IMR-90 (cell line): ENCODE measurements around the gene HIVEP3. TPM values are rescaled to one million over a fixed set of nuclear protein-coding genes. Genes with fewer than 3 reads are reported as not detected.

Source experiments
- ATAC-seq: fragments of 200-7000 bp; cut with Tn5 transposase; 2 replicates; pipeline ENCODE4 v1.9.1; 2020; ENCODE audit warnings: low read depth, mild to moderate bottlenecking, moderate library complexity
- BruUV-seq: library from RNA; stranded (reverse); fragments of 400-500 nt; replicated peaks from 2 replicates; lab custom pipeline; 2021; lab: Mats Ljungman, UMichigan
- CTCF ChIA-PET: fragments of 300-600 bp; formaldehyde crosslinking; extraction: SDS; loops from one replicate; lab custom pipeline; 2021; ENCODE audit warnings: antibody characterized with exemption; lab: Yijun Ruan, JAX
- POLR2A ChIA-PET: fragments of 300-600 bp; sonication (Branson Sonifier 250); formaldehyde crosslinking; loops from one replicate; lab custom pipeline; 2022; ENCODE audit warnings: antibody characterized with exemption; ENCODE audit not compliant: unreplicated experiment; lab: Charles Lee
- DNase-seq: peaks from one replicate; pipeline ENCODE4 v3.0.0; 2013
- H2AFZ ChIP-seq: replicated peaks from 2 replicates; pipeline ENCODE3; 2013; ENCODE audit warnings: low read length, mild to moderate bottlenecking; ENCODE audit not compliant: poor library complexity
- H2AK5ac ChIP-seq: 2 replicates; pipeline ENCODE4 v1.6.1; 2013; ENCODE audit warnings: low read depth, low read length, inconsistent platforms
- H2AK9ac ChIP-seq: replicated peaks from 2 replicates; pipeline ENCODE3; 2013; ENCODE audit warnings: mild to moderate bottlenecking, low read depth, low read length, moderate library complexity; ENCODE audit not compliant: poor library complexity
- H2BK120ac ChIP-seq: 2 replicates; pipeline ENCODE4 v1.6.1; 2013; ENCODE audit warnings: low read depth, low read length, inconsistent platforms
- H2BK15ac ChIP-seq: 3 replicates; pipeline ENCODE4 v1.6.1; 2013; ENCODE audit warnings: low read depth, low read length, inconsistent platforms
- H2BK20ac ChIP-seq: 2 replicates; pipeline ENCODE4 v1.6.1; 2013; ENCODE audit warnings: low read depth, mild to moderate bottlenecking, inconsistent platforms, low read length, moderate library complexity
- H2BK5ac ChIP-seq: 2 replicates; pipeline ENCODE4 v1.6.1; 2013; ENCODE audit warnings: mild to moderate bottlenecking, low read depth, low read length, inconsistent platforms; ENCODE audit not compliant: poor library complexity, severe bottlenecking
- H3K14ac ChIP-seq: replicated peaks from 2 replicates; pipeline ENCODE4 v1.6.1; 2013; ENCODE audit warnings: low read depth, low read length, inconsistent platforms
- H3K18ac ChIP-seq: 2 replicates; pipeline ENCODE4 v1.6.1; 2013; ENCODE audit warnings: low read depth, low read length, control low read depth
- H3K23ac ChIP-seq: 2 replicates; pipeline ENCODE4 v1.6.1; 2013; ENCODE audit warnings: low read depth, low read length, inconsistent platforms
- H3K27ac ChIP-seq: 2 replicates; pipeline ENCODE4 v1.5.1; 2013; ENCODE audit warnings: mild to moderate bottlenecking, control low read depth, low read length; ENCODE audit not compliant: insufficient read depth
- H3K27me3 ChIP-seq: 2 replicates; pipeline ENCODE4 v1.6.1; 2013; ENCODE audit warnings: low read length; ENCODE audit not compliant: control insufficient read depth, insufficient read depth
- H3K36me3 ChIP-seq: 2 replicates; pipeline ENCODE4 v1.6.1; 2013; ENCODE audit warnings: low read length, mixed read lengths; ENCODE audit not compliant: control insufficient read depth, insufficient read depth
- H3K4ac ChIP-seq: 2 replicates; pipeline ENCODE4 v1.6.1; 2013; ENCODE audit warnings: low read depth, low read length, inconsistent platforms
- H3K4me1 ChIP-seq: 2 replicates; pipeline ENCODE4 v1.6.1; 2013; ENCODE audit warnings: low read length, mixed read lengths; ENCODE audit not compliant: control insufficient read depth, insufficient read depth
- H3K4me2 ChIP-seq: 2 replicates; pipeline ENCODE4 v1.6.1; 2013; ENCODE audit warnings: low read depth, mild to moderate bottlenecking, control low read depth, low read length, moderate library complexity
- H3K4me3 ChIP-seq: 2 replicates; pipeline ENCODE4 v1.5.1; 2013; ENCODE audit warnings: low read depth, mild to moderate bottlenecking, control low read depth, low read length, moderate library complexity; ENCODE audit not compliant: insufficient read depth
- H3K56ac ChIP-seq: 2 replicates; pipeline ENCODE4 v1.6.1; 2013; ENCODE audit warnings: low read length, inconsistent platforms; ENCODE audit not compliant: insufficient read depth; ENCODE audit errors: extremely low read depth
- H3K79me1 ChIP-seq, 2 experiments: 2 replicates each; pipeline ENCODE4 v1.6.1; 2013; ENCODE audit warnings: low read length in 2 of 2, inconsistent platforms in 1 of 2, low read depth in 1 of 2
- H3K9ac ChIP-seq: 2 replicates; pipeline ENCODE4 v1.6.1; 2013; ENCODE audit warnings: low read depth, low read length, control low read depth
- H3K9me1 ChIP-seq: 2 replicates; pipeline ENCODE4 v1.6.1; 2013; ENCODE audit warnings: low read length, inconsistent platforms; ENCODE audit not compliant: insufficient read depth
- H3K9me3 ChIP-seq: 2 replicates; pipeline ENCODE4 v1.6.1; 2013; ENCODE audit warnings: low read length; ENCODE audit not compliant: control insufficient read depth, insufficient read depth
- H4K20me1 ChIP-seq: 2 replicates; pipeline ENCODE4 v1.6.1; 2013; ENCODE audit warnings: low read length, inconsistent platforms; ENCODE audit not compliant: insufficient read depth
- H4K5ac ChIP-seq: 2 replicates; pipeline ENCODE4 v1.6.1; 2013; ENCODE audit warnings: mild to moderate bottlenecking, low read depth, low read length, control low read depth
- H4K8ac ChIP-seq, 2 experiments: 2 replicates each; pipeline ENCODE4 v1.6.1; 2013; ENCODE audit warnings: low read depth in 2 of 2, low read length in 2 of 2, control low read depth in 1 of 2, inconsistent platforms in 1 of 2
- H4K91ac ChIP-seq: 2 replicates; pipeline ENCODE4 v1.6.1; 2013; ENCODE audit warnings: low read depth, low read length, inconsistent platforms; ENCODE audit not compliant: insufficient read depth
- CEBPB ChIP-seq: IDR thresholded peaks from 2 replicates; pipeline ENCODE4 v1.6.1; 2012; ENCODE audit warnings: low read depth, low read length, improper control_type of control experiment
- FOS ChIP-seq: fragments of 150-350 bp; IDR thresholded peaks from 2 replicates; pipeline ENCODE4 v1.6.1; 2016; ENCODE audit warnings: low read depth, low read length
- MXI1 ChIP-seq: IDR thresholded peaks from 2 replicates; pipeline ENCODE4 v1.6.1; 2012; ENCODE audit warnings: low read depth, mild to moderate bottlenecking, low read length, moderate library complexity, borderline replicate concordance
- RAD21 ChIP-seq: IDR thresholded peaks from 2 replicates; pipeline ENCODE4 v1.6.1; 2012; ENCODE audit warnings: low read length, improper control_type of control experiment
- RFX5 ChIP-seq: IDR thresholded peaks from 2 replicates; pipeline ENCODE4 v1.8.0; 2012; ENCODE audit warnings: low read depth, mild to moderate bottlenecking, low read length, moderate library complexity
- USF2 ChIP-seq: fragments of 150-350 bp; IDR thresholded peaks from 2 replicates; pipeline ENCODE4 v1.6.1; 2017; ENCODE audit warnings: mild to moderate bottlenecking, antibody characterized with exemption, low read length, low read depth
- WGBS, 2 experiments: methylation state at CpG; one replicate each; pipeline versions ENCODE4 v1.1.5 to v1.1.7; 2013; ENCODE audit warnings: missing lambda C conversion rate in 2 of 2; ENCODE audit not compliant: insufficient read length in 1 of 2; ENCODE audit errors: extremely low coverage in 2 of 2; 5-methylcytosine and 5-hydroxymethylcytosine counted together
- dilution Hi-C: fragments of 300-500 bp; cut with HindIII; formaldehyde crosslinking; loops from one replicate; pipeline ENCODE4 v1.14.3; 2018; ENCODE audit warnings: low sequenced_read_pairs; ENCODE audit not compliant: unreplicated experiment
- in situ Hi-C: fragments of 300-500 bp; cut with MboI; formaldehyde crosslinking; loops from 3 replicates; pipeline ENCODE4 v1.14.3; 2019; ENCODE audit warnings: low sequenced_read_pairs, inconsistent platforms, mixed read lengths
- intact Hi-C: fragments of 100-400 bp; cut with micrococcal nuclease; formaldehyde crosslinking; loops from 2 replicates; pipeline ENCODE4 v1.10.0; 2022
- polyA plus RNA-seq, 3 experiments: library from polyadenylated mRNA; depleted of rRNA; stranded (reverse); fragments of >200 nt; gene quantifications; 2 replicates each; pipeline ENCODE4 v1.2.3, GENCODE V29; 2012; ENCODE audit warnings: low replicate concordance in 1 of 3
- total RNA-seq: library from RNA; depleted of rRNA; stranded (reverse); fragments of >200 nt; gene quantifications from 2 replicates; pipeline ENCODE4 v1.2.3, GENCODE V29; 2012
- TF ChIP-seq, protein P1 (sequence below): conservative IDR thresholded peaks from 2 replicates; pipeline ENCODE4 v1.5.1; 2012; ENCODE audit warnings: mild to moderate bottlenecking, low read depth, low read length, improper control_type of control experiment

Gene HIVEP3
- total and polyA plus RNA-seq, 2 of the 4 experiments (the other 2 are of a cell fraction): 1.4 to 4.0 TPM

DNA sequence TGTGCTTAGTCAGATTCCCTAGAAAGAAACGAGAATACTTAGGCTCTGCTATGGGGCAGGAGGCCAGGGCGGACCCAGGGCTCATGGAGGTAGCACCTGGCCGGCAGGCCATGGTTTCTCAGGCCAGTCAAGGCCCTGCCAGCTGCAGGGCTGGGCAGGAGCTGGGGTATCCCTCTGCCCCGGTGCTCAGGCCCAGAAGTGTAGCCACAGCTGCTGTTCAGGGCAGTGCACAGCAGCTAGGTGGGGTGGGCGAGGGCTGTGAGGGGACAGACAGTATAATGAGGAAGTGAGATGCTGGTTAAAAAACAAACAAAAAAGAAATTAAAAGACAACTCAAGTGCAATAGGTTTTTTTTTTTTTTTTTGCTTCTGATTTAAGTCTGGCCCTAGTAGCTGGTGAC, 400.3 kb downstream of the HIVEP3 start:
- H2AK5ac ChIP-seq: no peak overlapping the region
- H3K9ac ChIP-seq: no peak overlapping the region
- no peak overlapping the region for H3K4me3 ChIP-seq
- no peak overlapping the region for H3K56ac ChIP-seq
- H3K27ac ChIP-seq: no peak overlapping the region
- dilution Hi-C loops (no loop called here), intact Hi-C loops (loop anchor here (5.0 kb wide), 1 partner anchor 279 kb away; no protein-coding TSS in a partner anchor), in situ Hi-C loops (no loop called here)
- no peaks in the 10 kb centered on the region for H3K9me3 ChIP-seq
- ChIA-PET POLR2A (interaction anchor here (0.7 kb wide), 1 partner anchor 52 kb away, joined by 4 read pairs; no protein-coding TSS in a partner anchor), CTCF (interaction anchor here (0.7 kb wide), 1 partner anchor 95 kb away, joined by 9 read pairs; no protein-coding TSS in a partner anchor)
- no peak overlapping the region for H2AK9ac ChIP-seq
- ATAC-seq: no peak
- H3K18ac ChIP-seq: no peak overlapping the region
- no peak overlapping the region for H2BK5ac ChIP-seq
- no peaks in the 10 kb centered on the region for H3K27me3 ChIP-seq
- no peaks in the 10 kb centered on the region; the same call in 1 of the 2 replicates for H3K9me1 ChIP-seq
- H3K4ac ChIP-seq: no peak overlapping the region
- no peak for DNase-seq
- H3K23ac ChIP-seq: no peak overlapping the region
- H2AFZ ChIP-seq: no peak overlapping the region
- no peak overlapping the region for H4K8ac ChIP-seq
- TF ChIP-seq RFX5: no peak
- TF ChIP-seq FOS: no peak
- no peak for TF ChIP-seq RAD21
- TF ChIP-seq, protein P1, sequence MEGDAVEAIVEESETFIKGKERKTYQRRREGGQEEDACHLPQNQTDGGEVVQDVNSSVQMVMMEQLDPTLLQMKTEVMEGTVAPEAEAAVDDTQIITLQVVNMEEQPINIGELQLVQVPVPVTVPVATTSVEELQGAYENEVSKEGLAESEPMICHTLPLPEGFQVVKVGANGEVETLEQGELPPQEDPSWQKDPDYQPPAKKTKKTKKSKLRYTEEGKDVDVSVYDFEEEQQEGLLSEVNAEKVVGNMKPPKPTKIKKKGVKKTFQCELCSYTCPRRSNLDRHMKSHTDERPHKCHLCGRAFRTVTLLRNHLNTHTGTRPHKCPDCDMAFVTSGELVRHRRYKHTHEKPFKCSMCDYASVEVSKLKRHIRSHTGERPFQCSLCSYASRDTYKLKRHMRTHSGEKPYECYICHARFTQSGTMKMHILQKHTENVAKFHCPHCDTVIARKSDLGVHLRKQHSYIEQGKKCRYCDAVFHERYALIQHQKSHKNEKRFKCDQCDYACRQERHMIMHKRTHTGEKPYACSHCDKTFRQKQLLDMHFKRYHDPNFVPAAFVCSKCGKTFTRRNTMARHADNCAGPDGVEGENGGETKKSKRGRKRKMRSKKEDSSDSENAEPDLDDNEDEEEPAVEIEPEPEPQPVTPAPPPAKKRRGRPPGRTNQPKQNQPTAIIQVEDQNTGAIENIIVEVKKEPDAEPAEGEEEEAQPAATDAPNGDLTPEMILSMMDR: no peak
- TF ChIP-seq CEBPB: no peak
- no peak for TF ChIP-seq USF2
- no peak for TF ChIP-seq MXI1
- no peak overlapping the region for H4K5ac ChIP-seq
- H3K4me2 ChIP-seq: no peak overlapping the region
- no TSS peak for BruUV-seq
- no peak overlapping the region for H2BK20ac ChIP-seq
- no peak overlapping the region for H2BK15ac ChIP-seq
- H3K14ac ChIP-seq: no peak overlapping the region
- H3K79me1 ChIP-seq: no peaks in the 10 kb centered on the region
- H3K36me3 ChIP-seq: no peaks in the 10 kb centered on the region
- H3K4me1 ChIP-seq: peaks cover 3% of the 10 kb centered on the region; the same call in 1 of the 2 replicates
- H4K91ac ChIP-seq: no peak overlapping the region
- no peaks in the 10 kb centered on the region for H4K20me1 ChIP-seq
- H2BK120ac ChIP-seq: no peak overlapping the region
- WGBS, 2 experiments: no CpG with 5 or more reads among the region's 5 CpGs
